Memory B cell (primary cell): Measurements from ENCODE around the gene TUBA4A.
A peak's percentile ranks its signal among the peaks of the same experiment; 100 is the strongest.

Experiments
- ATAC-seq: fragments of 150-1000 bp; cut with Tn5 transposase; 2 replicates; pipeline ENCODE4 v1.10.0; 2021; ENCODE audit warnings: low read depth, mild to moderate bottlenecking, moderate library complexity
- DNase-seq, 2 donors: peaks; one replicate each; pipeline ENCODE4 v3.0.0; 2022; ENCODE audit warnings: low spot score in 2 of 2
- H3K27ac Mint-ChIP-seq: one replicate; pipeline ENCODE4 v1.8.0; 2022; ENCODE audit warnings: mild to moderate bottlenecking, moderate library complexity, mixed read lengths
- H3K27me3 Mint-ChIP-seq: one replicate; pipeline ENCODE4 v1.8.0; 2022; ENCODE audit warnings: mixed read lengths
- H3K36me3 Mint-ChIP-seq: one replicate; pipeline ENCODE4 v1.8.0; 2022; ENCODE audit warnings: mild to moderate bottlenecking, mixed read lengths
- H3K4me1 Mint-ChIP-seq: one replicate; pipeline ENCODE4 v1.8.0; 2022; ENCODE audit warnings: mixed read lengths
- H3K4me3 Mint-ChIP-seq: one replicate; pipeline ENCODE4 v1.8.0; 2022; ENCODE audit warnings: mild to moderate bottlenecking, moderate library complexity, mixed read lengths
- H3K9me3 Mint-ChIP-seq: one replicate; pipeline ENCODE4 v1.8.0; 2022; ENCODE audit warnings: mixed read lengths

TUBA4A gene

GRCh38 chr2:219281588-219281987, 27.9 kb upstream of the TUBA4A start:
- H3K27ac Mint-ChIP-seq: peak overlapping the region; percentile 97
- H3K4me3 Mint-ChIP-seq: no peak overlapping the region
- ATAC-seq: no peak
- H3K36me3 Mint-ChIP-seq: peaks cover 15% of the 10 kb centered on the region
- no peak for DNase-seq
- no peaks in the 10 kb centered on the region for H3K27me3 Mint-ChIP-seq
- no peaks in the 10 kb centered on the region for H3K9me3 Mint-ChIP-seq
- peaks cover 35% of the 10 kb centered on the region for H3K4me1 Mint-ChIP-seq

GRCh38 chr2:219280651-219281050, 26.9 kb upstream of the TUBA4A start:
- Mint-ChIP-seq H3K4me1 (peaks cover 35% of the 10 kb centered on the region), H3K27ac (peak overlapping the region; percentile 97), H3K27me3 (no peaks in the 10 kb centered on the region), H3K36me3 (peaks cover 14% of the 10 kb centered on the region), H3K4me3 (peak overlapping the region; percentile 94), H3K9me3 (no peaks in the 10 kb centered on the region)
- ATAC-seq (no peak), DNase-seq (no peak)

GRCh38 chr2:219279916-219280516, 26.3 kb upstream of the TUBA4A start:
- H3K4me3 Mint-ChIP-seq: peak overlapping the region; percentile 94
- peaks cover 33% of the 10 kb centered on the region for H3K4me1 Mint-ChIP-seq
- H3K27ac Mint-ChIP-seq: peak overlapping the region; percentile 97
- peaks cover 11% of the 10 kb centered on the region for H3K36me3 Mint-ChIP-seq
- no peaks in the 10 kb centered on the region for H3K9me3 Mint-ChIP-seq
- DNase-seq (no peak), ATAC-seq (no peak)
- no peaks in the 10 kb centered on the region for H3K27me3 Mint-ChIP-seq

GRCh38 chr2:219279151-219279915, 25.6 kb upstream of the TUBA4A start, which contains the start of gene DNAJB2:
Gene DNAJB2, plus strand, starts transcription at chr2:219279366. Its CDS starts 468 bp downstream, at chr2:219279834.
- H3K36me3 Mint-ChIP-seq: peaks cover 14% of the 10 kb centered on the region
- peak within 1 kb of the TSS; percentile 97 for H3K27ac Mint-ChIP-seq
- H3K4me3 Mint-ChIP-seq: peak within 1 kb of the TSS; percentile 94
- DNase-seq: peak; percentile 95 to 99
- no peaks in the 10 kb centered on the region for H3K27me3 Mint-ChIP-seq
- H3K4me1 Mint-ChIP-seq: peaks cover 36% of the 10 kb centered on the region
- no peaks in the 10 kb centered on the region for H3K9me3 Mint-ChIP-seq
- peak; percentile 71 for ATAC-seq

- H3K4me1 Mint-ChIP-seq: peaks cover 36% of the 10 kb centered on the region
- ATAC-seq (peak; percentile 3), DNase-seq (no peak)
- peaks cover 12% of the 10 kb centered on the region for H3K36me3 Mint-ChIP-seq
- H3K27ac Mint-ChIP-seq: peak overlapping the region; percentile 97
- H3K27me3 Mint-ChIP-seq: no peaks in the 10 kb centered on the region
- H3K4me3 Mint-ChIP-seq: peak overlapping the region; percentile 94
- no peaks in the 10 kb centered on the region for H3K9me3 Mint-ChIP-seq
Observed at GRCh38 chr2:219278655-219279150, 25.0 kb upstream of the TUBA4A start.

- Mint-ChIP-seq H3K4me1 (peaks cover 34% of the 10 kb centered on the region), H3K36me3 (peaks cover 9% of the 10 kb centered on the region), H3K27ac (peak overlapping the region; percentile 97), H3K9me3 (no peaks in the 10 kb centered on the region), H3K27me3 (no peaks in the 10 kb centered on the region), H3K4me3 (peak overlapping the region; percentile 94)
- DNase-seq (peak; percentile 81 to 88), ATAC-seq (peak; percentile 6)
Observed at GRCh38 chr2:219277703-219278654, 24.3 kb upstream of the TUBA4A start.

GRCh38 chr2:219274361-219274921, 20.7 kb upstream of the TUBA4A start:
- peaks cover 31% of the 10 kb centered on the region for H3K4me1 Mint-ChIP-seq
- H3K27me3 Mint-ChIP-seq: no peaks in the 10 kb centered on the region
- H3K36me3 Mint-ChIP-seq: peaks cover 6% of the 10 kb centered on the region
- no peaks in the 10 kb centered on the region for H3K9me3 Mint-ChIP-seq
- DNase-seq (no peak), ATAC-seq (no peak)
- no peak overlapping the region for H3K27ac Mint-ChIP-seq
- no peak overlapping the region for H3K4me3 Mint-ChIP-seq

GRCh38 chr2:219273937-219274336, 20.2 kb upstream of the TUBA4A start:
- Mint-ChIP-seq H3K27me3 (no peaks in the 10 kb centered on the region), H3K4me3 (no peak overlapping the region)

GRCh38 chr2:219272995-219273394, 19.3 kb upstream of the TUBA4A start:
- no peaks in the 10 kb centered on the region for H3K27me3 Mint-ChIP-seq
- DNase-seq: no peak
- no peak for ATAC-seq
- H3K4me1 Mint-ChIP-seq: peaks cover 26% of the 10 kb centered on the region
- H3K4me3 Mint-ChIP-seq: no peak overlapping the region
- H3K36me3 Mint-ChIP-seq: peaks cover 8% of the 10 kb centered on the region
- no peak overlapping the region for H3K27ac Mint-ChIP-seq
- H3K9me3 Mint-ChIP-seq: no peaks in the 10 kb centered on the region

More at GRCh38 chr2:219273937-219274336, 20.2 kb upstream of the TUBA4A start:
- Mint-ChIP-seq H3K27ac (no peak overlapping the region), H3K9me3 (no peaks in the 10 kb centered on the region), H3K36me3 (peaks cover 8% of the 10 kb centered on the region), H3K4me1 (peaks cover 31% of the 10 kb centered on the region)
- no peak for DNase-seq
- ATAC-seq: no peak

- no peaks in the 10 kb centered on the region for H3K27me3 Mint-ChIP-seq
- ATAC-seq (no peak), DNase-seq (no peak)
- H3K4me3 Mint-ChIP-seq: no peak overlapping the region
- H3K27ac Mint-ChIP-seq: no peak overlapping the region
- H3K36me3 Mint-ChIP-seq: peaks cover 8% of the 10 kb centered on the region
- H3K9me3 Mint-ChIP-seq: no peaks in the 10 kb centered on the region
- peaks cover 24% of the 10 kb centered on the region for H3K4me1 Mint-ChIP-seq
Observed at GRCh38 chr2:219272356-219272755, 18.6 kb upstream of the TUBA4A start.

GRCh38 chr2:219271021-219271420, 17.3 kb upstream of the TUBA4A start:
- Mint-ChIP-seq H3K27me3 (no peaks in the 10 kb centered on the region), H3K4me3 (no peak overlapping the region), H3K4me1 (peaks cover 24% of the 10 kb centered on the region), H3K36me3 (peaks cover 11% of the 10 kb centered on the region), H3K9me3 (no peaks in the 10 kb centered on the region), H3K27ac (no peak overlapping the region)
- no peak for DNase-seq
- no peak for ATAC-seq

GRCh38 chr2:219270055-219270372, 16.3 kb upstream of the TUBA4A start:
- Mint-ChIP-seq H3K36me3 (peaks cover 11% of the 10 kb centered on the region), H3K4me3 (no peak overlapping the region), H3K9me3 (no peaks in the 10 kb centered on the region), H3K27ac (no peak overlapping the region), H3K4me1 (peaks cover 24% of the 10 kb centered on the region), H3K27me3 (no peaks in the 10 kb centered on the region)
- ATAC-seq: no peak
- DNase-seq: no peak

- Mint-ChIP-seq H3K4me3 (no peak overlapping the region), H3K9me3 (no peaks in the 10 kb centered on the region), H3K4me1 (peaks cover 22% of the 10 kb centered on the region), H3K36me3 (peaks cover 7% of the 10 kb centered on the region), H3K27ac (no peak overlapping the region), H3K27me3 (no peaks in the 10 kb centered on the region)
- DNase-seq: no peak
- ATAC-seq: no peak
Observed at GRCh38 chr2:219269362-219270054, 15.8 kb upstream of the TUBA4A start.
